Aorta (tissue), 4 donors: ENCODE results near the gene ATRX. TPM values are rescaled to one million over a fixed set of nuclear protein-coding genes. Genes with fewer than 3 reads are reported as not detected.

ENCODE experiments used
- polyA plus RNA-seq, 2 donors: library from polyadenylated mRNA; stranded (reverse); fragments of 200-250 nt; gene quantifications; one replicate each; pipeline ENCODE4 v1.2.3, GENCODE V29; 2013
- total RNA-seq, 2 donors: library from RNA; stranded (reverse); fragmentation: NEBNext Ultra II Directional; extraction: Animal tissue kit (Norgen Biotek cat#: 25700); gene quantifications; one replicate each; pipeline ENCODE4 v1.2.1, GENCODE V29; 2021
- donor health status: healthy with polysubstance abuse.
- donor health status: Bipolar disorder and iron deficiency.
- donor health status: DM: no; HTN: no; CAD: no.
- donor health status: DM: yes; HTN: yes; CAD: no.

The ATRX gene
- total and polyA plus RNA-seq, 4 donors = 9.4 to 136 (median 72.4) TPM

Other genes with a start within 250 kb of the ATRX start
- 10 to 100 TPM; 51.8 to 54.6 TPM for gene MAGT1, start 109.2 kb upstream of the ATRX start, total RNA-seq
- gene MAGT1, start 109.2 kb upstream of the ATRX start, polyA plus RNA-seq = 10 to 100 TPM; 15.4 to 19.7 TPM
- gene COX7B, start 113.3 kb upstream of the ATRX start, total RNA-seq = 100 to 1,000 TPM; 127 to 163 TPM
- gene COX7B, start 113.3 kb upstream of the ATRX start, polyA plus RNA-seq = 100 to 1,000 TPM; 348 to 784 TPM
- 10 to 100 TPM; 14.9 to 18.7 TPM for gene ATP7A, start 124.5 kb upstream of the ATRX start, total RNA-seq
- 1 to 10 TPM in 1 of 2 donors, under 1 TPM in 1; 0.88 to 3.0 TPM for gene ATP7A, start 124.5 kb upstream of the ATRX start, polyA plus RNA-seq
- not detected for gene PGAM4, start 183.4 kb upstream of the ATRX start, total RNA-seq
- not detected for gene PGAM4, start 183.4 kb upstream of the ATRX start, polyA plus RNA-seq